H1 (cell line): ENCODE results near the gene ASF1B. TPM values are rescaled to one million over a fixed set of nuclear protein-coding genes. Genes with fewer than 3 reads are reported as not detected.

Experiments used
- CTCF ChIA-PET: fragments of 300-600 bp; sonication (Branson Sonifier 250); formaldehyde crosslinking; loops from one replicate; lab custom pipeline; 2021; ENCODE audit not compliant: partially characterized antibody; lab: Charles Lee
- POLR2A ChIA-PET: fragments of 300-600 bp; sonication (Branson Sonifier 250); formaldehyde crosslinking; loops from one replicate; lab custom pipeline; 2021; ENCODE audit warnings: inconsistent platforms; ENCODE audit not compliant: partially characterized antibody; lab: Charles Lee
- DNase-seq, 2 experiments: peaks; one replicate each; pipeline versions ENCODE4 v3.0.0 to v3.0.0-alpha.2; 2010 to 2022; ENCODE audit warnings: low spot score in 2 of 2, low read depth in 1 of 2, mixed read lengths in 1 of 2
- FAIRE-seq: peaks from 2 replicates; lab custom pipeline; 2011; peaks lifted over from hg19 to GRCh38; lab: Jason Lieb, UNC
- H2AFZ ChIP-seq: 2 replicates; pipeline ENCODE4 v1.8.1; 2012; ENCODE audit warnings: low read length, inconsistent platforms
- H2AK5ac ChIP-seq: 2 replicates; pipeline ENCODE4 v1.6.1; 2013; ENCODE audit warnings: low read depth, low read length
- H2BK120ac ChIP-seq: replicated peaks from 2 replicates; pipeline ENCODE3; 2013; ENCODE audit warnings: low read depth, low read length, inconsistent platforms
- H2BK12ac ChIP-seq: 2 replicates; pipeline ENCODE4 v1.6.1; 2013; ENCODE audit warnings: low read depth, low read length
- H2BK15ac ChIP-seq: 2 replicates; pipeline ENCODE4 v1.6.1; 2013; ENCODE audit warnings: low read length
- H2BK20ac ChIP-seq: 2 replicates; pipeline ENCODE4 v1.6.1; 2013; ENCODE audit warnings: low read length
- H2BK5ac ChIP-seq: 2 replicates; pipeline ENCODE4 v1.6.1; 2013; ENCODE audit warnings: low read depth, low read length
- H3K14ac ChIP-seq: 2 replicates; pipeline ENCODE4 v1.6.1; 2013; ENCODE audit warnings: inconsistent platforms; ENCODE audit not compliant: insufficient read length
- H3K18ac ChIP-seq: 2 replicates; pipeline ENCODE4 v1.6.1; 2013; ENCODE audit warnings: low read length; ENCODE audit errors: extremely low read depth
- H3K23ac ChIP-seq: 2 replicates; pipeline ENCODE4 v1.6.1; 2013; ENCODE audit warnings: inconsistent platforms; ENCODE audit not compliant: insufficient read length
- H3K23me2 ChIP-seq: 2 replicates; pipeline ENCODE4 v1.6.1; 2013; ENCODE audit warnings: low read depth, low read length
- H3K27ac ChIP-seq: 2 replicates; pipeline ENCODE4 v1.6.1; 2011; ENCODE audit warnings: low read depth, low read length, inconsistent platforms
- H3K27me3 ChIP-seq, 4 experiments: replicated peaks in 1 of 4; 1 replicate in 1 of 4; 2 replicates in 3 of 4; pipeline versions ENCODE4 v1.6.1 to v1.8.1; 2011 to 2013; ENCODE audit warnings: low read length in 3 of 4, mild to moderate bottlenecking in 3 of 4, inconsistent platforms in 2 of 4, mixed read lengths in 2 of 4, moderate library complexity in 1 of 4; ENCODE audit not compliant: control insufficient read depth in 3 of 4, insufficient read depth in 3 of 4; ENCODE audit errors: extremely low read depth in 1 of 4
- H3K36me3 ChIP-seq, 4 experiments: 2 replicates each; pipeline versions ENCODE4 v1.6.1 to v1.8.1; 2011 to 2013; ENCODE audit warnings: mild to moderate bottlenecking in 4 of 4, low read length in 3 of 4, moderate library complexity in 2 of 4, control low read depth in 1 of 4, inconsistent platforms in 1 of 4; ENCODE audit not compliant: insufficient read depth in 4 of 4, control insufficient read depth in 2 of 4
- H3K4ac ChIP-seq: replicated peaks from 2 replicates; pipeline ENCODE3; 2013; ENCODE audit warnings: low read length, low read depth, mixed read lengths, inconsistent platforms; ENCODE audit not compliant: insufficient read length
- H3K4me1 ChIP-seq, 4 experiments: replicated peaks in 1 of 4; 1 replicate in 1 of 4; 2 replicates in 3 of 4; pipeline versions ENCODE4 v1.6.1 to v1.8.1; 2011 to 2013; ENCODE audit warnings: low read length in 3 of 4, inconsistent platforms in 2 of 4, mixed read lengths in 1 of 4; ENCODE audit not compliant: insufficient read depth in 4 of 4, control insufficient read depth in 3 of 4
- H3K4me2 ChIP-seq, 2 experiments: 2 replicates each; pipeline versions ENCODE4 v1.6.1 to v1.8.1; 2011 to 2013; ENCODE audit warnings: low read depth in 2 of 2, low read length in 2 of 2, control low read depth in 1 of 2, inconsistent platforms in 1 of 2, mild to moderate bottlenecking in 1 of 2; ENCODE audit not compliant: insufficient read depth in 1 of 2
- H3K4me3 ChIP-seq, 4 experiments: fragments of 200-600, 300-600 bp in 1 of 4; sonication (generic), shearing (Covaris generic), sonication (Bioruptor Twin) in 1 of 4; 2 replicates each; pipeline versions ENCODE4 v1.5.1 to v1.8.1; 2011 to 2016; ENCODE audit warnings: low read length in 4 of 4, low read depth in 3 of 4, control low read depth in 2 of 4, inconsistent platforms in 2 of 4, mild to moderate bottlenecking in 2 of 4, mixed read lengths in 1 of 4, moderate library complexity in 1 of 4; ENCODE audit not compliant: insufficient read depth in 2 of 4; ENCODE audit errors: extremely low read depth in 1 of 4
- H3K56ac ChIP-seq: replicated peaks from 2 replicates; pipeline ENCODE3; 2013; ENCODE audit warnings: low read depth, mild to moderate bottlenecking, mixed read lengths, low read length, inconsistent platforms; ENCODE audit not compliant: insufficient read length
- H3K79me1 ChIP-seq: 2 replicates; pipeline ENCODE4 v1.6.1; 2013; ENCODE audit warnings: low read depth, low read length, control low read depth
- H3K79me2 ChIP-seq, 2 experiments: 2 replicates each; pipeline versions ENCODE4 v1.6.1 to v1.8.1; 2012 to 2013; ENCODE audit warnings: low read length in 2 of 2, mild to moderate bottlenecking in 2 of 2, inconsistent platforms in 1 of 2; ENCODE audit not compliant: insufficient read depth in 2 of 2, control insufficient read depth in 1 of 2
- H3K9ac ChIP-seq, 4 experiments: replicated peaks in 1 of 4; 1 replicate in 1 of 4; 2 replicates in 3 of 4; pipeline versions ENCODE4 v1.6.1 to v1.8.1; 2011 to 2013; ENCODE audit warnings: low read depth in 3 of 4, low read length in 3 of 4, control low read depth in 2 of 4, mild to moderate bottlenecking in 2 of 4, moderate library complexity in 2 of 4, inconsistent platforms in 1 of 4; ENCODE audit errors: extremely low read depth in 1 of 4
- H3K9me3 ChIP-seq, 2 experiments: 2 replicates each; pipeline versions ENCODE4 v1.6.1 to v1.8.1; 2012 to 2013; ENCODE audit warnings: mild to moderate bottlenecking in 2 of 2, moderate library complexity in 2 of 2, control low read depth in 1 of 2, inconsistent platforms in 1 of 2, low read depth in 1 of 2, low read length in 1 of 2, mixed read lengths in 1 of 2; ENCODE audit not compliant: insufficient read depth in 2 of 2
- H4K20me1 ChIP-seq, 2 experiments: replicated peaks in 1 of 2; 2 replicates each; pipeline versions ENCODE3 to v1.8.1; 2011 to 2013; ENCODE audit warnings: inconsistent platforms in 2 of 2, low read length in 2 of 2, mild to moderate bottlenecking in 1 of 2; ENCODE audit not compliant: insufficient read depth in 2 of 2, control insufficient read depth in 1 of 2
- H4K5ac ChIP-seq: 2 replicates; pipeline ENCODE4 v1.6.1; 2013; ENCODE audit warnings: low read length, low read depth, mixed read lengths, inconsistent platforms; ENCODE audit not compliant: insufficient read length
- H4K8ac ChIP-seq: 2 replicates; pipeline ENCODE4 v1.8.0; 2013; ENCODE audit warnings: mild to moderate bottlenecking, moderate library complexity, low read length, inconsistent platforms; ENCODE audit not compliant: insufficient read depth; ENCODE audit errors: extremely low read depth
- H4K91ac ChIP-seq: replicated peaks from 2 replicates; pipeline ENCODE3; 2013; ENCODE audit warnings: low read length, mixed read lengths, inconsistent platforms; ENCODE audit not compliant: insufficient read length
- BCL11A ChIP-seq, 2 experiments: IDR thresholded peaks; one replicate each; pipeline ENCODE4 v1.6.1; 2011; ENCODE audit warnings: low read depth in 2 of 2, low read length in 2 of 2, mild to moderate bottlenecking in 2 of 2
- FOSL1 ChIP-seq: IDR thresholded peaks from 2 replicates; pipeline ENCODE4 v1.6.1; 2011; ENCODE audit warnings: mild to moderate bottlenecking, low read depth, low read length, moderate library complexity; ENCODE audit not compliant: insufficient read depth
- HDAC6 ChIP-seq: IDR thresholded peaks from one replicate; pipeline ENCODE4 v1.7.1; 2012; ENCODE audit warnings: low read depth, mild to moderate bottlenecking, inconsistent platforms, low read length, moderate library complexity
- SUZ12 ChIP-seq: fragments of 200-600 bp; sonication (generic); IDR thresholded peaks from 2 replicates; pipeline ENCODE4 v1.6.1; 2012; ENCODE audit warnings: mild to moderate bottlenecking, inconsistent platforms, low read length, moderate library complexity, mixed read lengths
- ZNF274 ChIP-seq: IDR thresholded peaks from 2 replicates; pipeline ENCODE4 v1.7.0; 2012; ENCODE audit warnings: low read length, borderline replicate concordance; ENCODE audit errors: extremely low read depth
- WGBS, 2 experiments: shearing (Covaris generic) in 1 of 2; methylation state at CpG; one replicate each; pipeline versions ENCODE4 v1.1.6 to v1.1.7; 2013 to 2015; ENCODE audit warnings: low lambda C conversion rate in 2 of 2, mixed read lengths in 2 of 2, inconsistent platforms in 1 of 2, low coverage in 1 of 2, missing lambda C conversion rate in 1 of 2; ENCODE audit not compliant: insufficient replicate concordance in 2 of 2, insufficient coverage in 1 of 2, insufficient read length in 1 of 2; ENCODE audit errors: extremely low coverage in 1 of 2, missing lambda C conversion rate in 1 of 2; 5-methylcytosine and 5-hydroxymethylcytosine counted together
- polyA plus RNA-seq, 7 experiments: library from polyadenylated mRNA; depleted of rRNA in 3 of 7; stranded (reverse) in 5 of 7; unstranded in 2 of 7; fragments of >200 nt in 5 of 7; fragments of 200-250 nt in 2 of 7; gene quantifications; 1 replicate in 5 of 7; 2 replicates in 1 of 7; 4 replicates in 1 of 7; pipeline versions ENCODE4 v1.2.1 to v1.2.3, GENCODE V29; 2011 to 2013; ENCODE audit warnings: missing spikeins in 2 of 7, mixed read lengths in 2 of 7
- total RNA-seq: library from RNA; stranded (reverse); fragmentation: NEBNext Ultra II Directional; extraction: Animal tissue kit (Norgen Biotek cat#: 25700); gene quantifications from 2 replicates; pipeline ENCODE4 v1.2.1, GENCODE V29; 2021

ASF1B gene
- total and polyA plus RNA-seq, 2 of the 8 experiments (the other 6 are each of a cell fraction or from before 2014, with no cell fraction given) = 32.6 to 59.2 TPM

DNA sequence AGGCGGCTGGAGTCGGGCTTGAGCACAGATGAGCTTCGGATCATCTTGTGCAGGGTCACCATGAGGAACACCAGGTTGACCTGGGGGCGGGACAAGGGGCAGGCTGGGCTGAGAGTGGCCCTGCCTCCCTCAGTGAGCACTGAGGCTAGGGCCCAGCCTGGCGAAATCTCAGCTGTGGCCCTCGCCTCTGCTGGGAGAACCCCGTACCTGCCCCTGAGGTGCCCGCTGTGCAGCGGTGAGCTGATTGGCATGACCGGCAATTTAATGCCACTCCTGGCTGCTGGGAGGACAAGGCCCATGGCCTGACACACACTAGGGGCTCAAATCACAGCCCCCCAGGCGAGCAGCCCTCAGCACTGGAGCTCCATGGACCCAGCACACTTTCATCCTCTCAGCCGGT, 19.7 kb upstream of the ASF1B start:
- H4K8ac ChIP-seq = no peak overlapping the region; the same call in 1 of the 2 replicates
- H3K9ac ChIP-seq = no peak overlapping the region
- H2AK5ac ChIP-seq = no peak overlapping the region
- no peak overlapping the region for H2BK12ac ChIP-seq
- H3K14ac ChIP-seq = no peak overlapping the region
- no peaks in the 10 kb centered on the region for H3K9me3 ChIP-seq
- no peaks in the 10 kb centered on the region for H3K79me2 ChIP-seq
- FAIRE-seq (no peak), DNase-seq (no peak)
- WGBS, 2 experiments = 94% methylated on average over 12 of the region's 12 CpGs; no CpG with 5 or more reads in 1 of the 2 experiments
- no peak overlapping the region for H3K56ac ChIP-seq
- peaks cover 2% of the 10 kb centered on the region for H3K79me1 ChIP-seq
- no peak overlapping the region for H2AFZ ChIP-seq
- no peak overlapping the region for H4K91ac ChIP-seq
- no peak overlapping the region for H3K4me3 ChIP-seq
- H3K18ac ChIP-seq = no peak overlapping the region
- no peak overlapping the region for H3K27ac ChIP-seq
- no peak overlapping the region for H2BK15ac ChIP-seq
- H3K23me2 ChIP-seq = no peaks in the 10 kb centered on the region
- no peak overlapping the region for H3K4ac ChIP-seq
- no peak overlapping the region for H3K4me2 ChIP-seq
- H3K4me1 ChIP-seq = no peaks in the 10 kb centered on the region; a peak in 1 of 7 replicates
- H2BK120ac ChIP-seq = no peak overlapping the region
- ChIA-PET CTCF (interaction anchor here (0.6 to 0.8 kb wide), 2 partner anchors 42 to 200 kb away, joined by 3 read pairs; no protein-coding TSS in a partner anchor), POLR2A (interaction anchor here (1.2 kb wide), 1 partner anchor 9 kb away, joined by 3 read pairs; no protein-coding TSS in a partner anchor)
- H3K36me3 ChIP-seq = peaks cover 28 to 78% (median 68%) of the 10 kb centered on the region in 4 experiments
- peaks cover 7 to 20% of the 10 kb centered on the region in 2 experiments for H4K20me1 ChIP-seq
- no peaks in the 10 kb centered on the region for H3K27me3 ChIP-seq
- H2BK20ac ChIP-seq = no peak overlapping the region
- no peak overlapping the region for H4K5ac ChIP-seq
- no peak overlapping the region for H2BK5ac ChIP-seq
- no peak overlapping the region for H3K23ac ChIP-seq
- TF ChIP-seq BCL11A (IDR thresholded peaks at IDR 0.05; ENCODE audit: low read depth in 2 of 2, low read length in 2 of 2) = no peak
- no peak for TF ChIP-seq SUZ12
- TF ChIP-seq FOSL1 = no peak
- TF ChIP-seq HDAC6 = no peak
- no peak for TF ChIP-seq ZNF274
